GM19043 (cell line): ENCODE data around the gene RASSF8.
"Not testable (repeated sequence)": the region's sequence is repeated elsewhere in the genome, so short reads cannot be mapped to it uniquely, and the experiment has no call there.

ENCODE experiments used
- ATAC-seq: cut with Tn5 transposase; IDR thresholded peaks from one replicate; pipeline ENCODE4 v1.9.1; 2021; ENCODE audit warnings: low read depth; ENCODE audit not compliant: unreplicated experiment

Gene RASSF8

DNA sequence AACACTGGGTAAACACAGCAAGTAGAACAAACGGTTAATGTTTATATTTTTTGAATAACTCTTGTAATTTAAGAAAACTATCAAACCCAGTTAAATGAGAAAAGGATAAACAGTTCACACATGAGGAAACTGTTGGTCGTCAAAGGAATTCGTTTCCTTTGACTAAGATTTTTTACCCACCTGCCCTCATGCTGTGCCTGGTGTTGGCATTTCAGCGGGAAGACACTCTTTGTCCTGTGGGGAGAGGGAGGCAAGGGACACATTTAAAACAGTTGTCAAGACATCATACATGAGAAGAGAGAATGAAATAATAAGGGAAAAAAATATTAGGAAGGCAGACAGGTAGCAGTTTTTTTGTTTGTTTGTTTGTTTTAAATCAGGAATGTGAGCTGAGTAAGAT lies 95.9 kb downstream of the RASSF8 start:
- ATAC-seq: no peak

DNA sequence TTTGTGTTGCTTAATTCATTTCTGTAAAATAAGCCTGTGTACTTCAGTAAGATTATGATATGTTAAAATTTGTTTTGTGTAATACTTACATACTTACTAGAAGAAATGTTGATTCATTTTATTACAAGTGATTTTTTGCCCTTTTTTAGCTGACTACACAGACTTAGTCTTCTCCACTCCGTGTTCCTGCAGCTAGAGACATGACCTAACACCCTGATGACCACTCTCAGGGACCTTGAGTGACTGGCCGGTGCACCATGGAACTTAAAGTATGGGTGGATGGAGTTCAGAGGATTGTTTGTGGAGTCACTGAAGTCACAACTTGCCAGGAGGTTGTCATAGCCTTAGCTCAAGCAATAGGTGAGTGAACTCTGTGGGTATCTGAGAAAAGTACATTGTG lies 96.6 kb downstream of the RASSF8 start:
- ATAC-seq: no peak

DNA sequence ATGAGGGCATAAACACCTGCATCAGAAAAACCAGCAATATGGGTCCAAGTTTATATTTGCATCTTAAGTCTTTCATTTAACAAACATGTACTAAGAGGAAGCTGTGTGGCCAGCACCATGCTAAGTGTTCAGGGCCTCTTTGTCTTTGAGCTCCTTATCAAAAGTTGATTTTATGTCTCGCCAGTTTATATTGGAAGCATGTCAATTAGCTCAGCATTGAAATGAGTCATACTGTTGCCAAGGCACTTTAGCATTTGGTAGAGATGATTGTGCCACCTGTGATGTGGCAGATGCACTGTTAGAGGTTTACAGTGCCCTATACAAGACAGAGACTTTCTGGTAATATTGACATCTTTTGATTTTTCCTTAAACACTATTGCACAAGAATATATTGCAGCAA lies 97.9 kb downstream of the RASSF8 start:
- no peak for ATAC-seq

DNA sequence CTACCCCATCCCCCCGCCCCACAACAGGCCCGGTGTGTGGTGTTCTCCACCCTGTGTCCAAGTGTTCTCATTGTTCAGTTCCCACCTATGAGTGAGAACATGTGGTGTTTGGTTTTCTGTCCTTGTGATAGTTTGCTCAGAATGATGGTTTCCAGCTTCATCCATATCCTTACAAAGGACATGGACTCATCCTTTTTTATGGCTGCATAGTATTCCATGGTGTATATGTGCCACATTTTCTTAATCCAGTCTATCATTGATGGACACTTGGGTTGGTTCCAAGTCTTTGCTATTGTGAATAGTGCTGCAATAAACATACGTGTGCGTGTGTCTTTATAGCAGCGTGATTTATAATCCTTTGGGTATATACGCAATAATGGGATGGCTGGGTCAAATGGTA lies 98.8 kb downstream of the RASSF8 start:
- not testable (repeated sequence) for ATAC-seq

DNA sequence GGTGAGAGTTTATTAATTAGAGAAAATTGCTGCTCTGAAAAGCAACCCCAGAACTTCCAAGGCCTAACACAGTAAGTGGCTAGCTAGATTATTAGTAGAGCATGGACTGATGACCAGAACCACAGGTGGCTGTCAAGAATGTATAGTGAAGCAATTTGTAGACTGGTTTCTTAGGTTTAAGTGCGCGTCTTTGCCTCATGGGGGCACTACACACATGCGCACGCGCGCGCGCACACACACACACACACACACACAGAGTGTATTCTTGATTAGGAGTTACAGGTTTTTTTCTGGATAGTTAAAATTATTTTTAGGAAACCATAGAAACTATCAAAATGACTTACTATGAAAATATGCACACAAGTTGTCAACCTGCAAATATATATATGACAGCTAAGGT lies 99.8 kb downstream of the RASSF8 start:
- ATAC-seq: no peak

DNA sequence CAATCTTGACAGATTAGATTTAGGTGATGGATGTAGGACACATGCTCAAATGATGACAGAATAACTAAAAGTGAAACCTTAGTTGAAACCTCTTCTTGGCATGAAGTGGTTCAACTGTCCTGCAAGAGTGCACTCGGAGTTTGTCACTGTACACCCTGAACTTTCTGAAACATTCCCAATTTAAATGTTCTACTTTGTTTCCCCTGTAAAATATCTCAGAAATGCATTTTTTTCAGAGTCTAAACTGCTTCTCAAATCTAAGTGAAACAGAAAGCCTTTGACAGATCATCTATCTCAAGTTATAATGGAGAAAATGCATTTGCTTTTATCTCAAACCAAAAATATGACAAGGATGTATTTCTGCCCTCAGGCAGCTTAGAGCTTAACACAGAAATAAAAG lies 100.3 kb downstream of the RASSF8 start:
- ATAC-seq: no peak

DNA sequence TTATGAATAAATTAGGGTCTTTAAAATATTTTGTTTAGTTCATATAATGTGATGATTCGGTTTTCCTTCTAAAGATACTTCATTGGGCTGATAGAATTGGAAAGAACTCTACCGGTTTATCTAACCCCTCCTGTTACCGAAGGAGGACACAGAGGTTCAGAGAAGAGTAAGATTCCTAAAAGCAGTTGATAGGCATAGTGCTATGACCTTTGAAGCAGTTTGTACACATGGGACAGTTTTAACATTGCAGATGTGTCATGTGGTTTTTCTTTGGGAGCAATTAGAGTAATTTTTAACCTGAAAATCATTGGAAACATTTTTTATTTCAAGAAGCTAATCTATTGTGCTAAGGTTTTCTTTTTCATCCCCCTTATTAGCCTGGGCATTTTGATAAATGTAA lies 103.5 kb downstream of the RASSF8 start:
- no peak for ATAC-seq

DNA sequence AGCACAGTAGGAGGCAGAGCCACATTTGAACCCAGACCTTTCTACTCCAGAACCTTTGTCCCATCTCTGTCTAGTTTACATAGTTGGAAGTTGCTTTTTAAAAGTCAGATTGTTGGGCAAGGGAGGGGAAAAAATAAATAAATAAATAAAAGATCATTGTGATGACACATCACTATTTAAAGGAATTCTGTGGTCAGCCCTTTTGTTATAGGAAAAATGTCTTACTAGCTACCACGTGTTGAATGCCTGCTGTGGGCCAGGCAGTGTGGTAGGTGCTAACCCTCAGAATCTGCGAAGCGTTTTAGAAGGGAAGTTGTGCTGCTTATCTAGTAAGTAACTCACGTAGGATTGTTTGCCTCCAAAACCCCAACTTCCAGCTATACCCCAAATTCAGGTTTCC lies 104.1 kb downstream of the RASSF8 start:
- ATAC-seq: no peak

DNA sequence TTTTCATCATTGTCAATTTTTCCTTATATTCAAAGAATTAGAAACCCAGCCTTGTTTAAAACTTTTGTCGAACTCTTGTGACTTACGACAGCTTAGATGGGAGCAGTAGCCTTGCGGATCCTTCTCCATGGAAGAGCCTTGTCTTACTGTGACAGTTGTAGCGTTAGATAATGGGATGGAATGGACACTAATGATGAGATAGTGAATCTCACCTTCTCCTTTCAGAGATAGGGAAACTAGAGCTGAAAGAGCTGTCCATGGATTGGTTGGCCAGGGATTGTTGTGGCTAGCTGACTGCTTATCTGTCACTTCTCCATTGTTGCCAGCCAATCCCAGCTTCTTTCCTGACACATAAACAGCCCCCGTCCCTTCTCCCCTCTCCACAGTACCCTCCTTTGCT lies 107.0 kb downstream of the RASSF8 start:
- no peak for ATAC-seq

DNA sequence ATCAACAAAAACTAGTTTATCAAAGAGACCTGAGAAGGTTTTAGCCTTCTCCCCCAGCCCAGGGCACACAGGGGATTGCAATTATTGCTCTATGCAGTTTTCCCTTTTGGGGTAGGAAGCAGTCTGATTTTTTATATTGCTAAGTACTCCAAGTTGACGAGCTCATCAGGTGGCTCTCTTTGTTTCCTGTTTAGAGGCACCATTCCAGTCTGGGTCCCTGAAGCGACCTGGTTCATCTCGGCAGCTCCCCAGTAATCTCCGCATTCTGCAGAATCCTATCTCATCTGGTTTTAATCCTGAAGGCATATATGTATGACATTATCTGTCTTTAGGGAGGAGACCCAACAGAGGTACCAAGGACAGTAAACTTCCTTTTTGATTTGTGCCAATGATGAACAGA lies 110.0 kb downstream of the RASSF8 start:
- no peak for ATAC-seq

DNA sequence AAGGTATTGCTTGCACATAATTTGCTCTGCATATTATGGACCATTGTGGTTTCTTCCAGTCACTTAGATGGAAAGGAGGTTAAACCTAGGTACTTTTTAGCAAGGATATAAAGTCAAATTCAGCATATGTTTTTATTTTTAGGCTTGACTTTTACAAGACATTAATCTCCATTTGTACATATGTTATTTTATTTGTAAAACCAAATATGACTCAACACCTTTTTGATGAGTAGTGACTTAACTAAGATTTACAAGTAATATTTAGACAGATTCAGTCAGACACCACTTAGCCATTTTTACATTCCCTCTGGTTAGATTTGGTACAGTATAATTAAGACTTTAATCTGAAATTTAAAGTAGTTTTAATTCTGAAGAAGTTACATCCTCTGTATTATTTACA lies 111.3 kb downstream of the RASSF8 start:
- ATAC-seq: no peak

DNA sequence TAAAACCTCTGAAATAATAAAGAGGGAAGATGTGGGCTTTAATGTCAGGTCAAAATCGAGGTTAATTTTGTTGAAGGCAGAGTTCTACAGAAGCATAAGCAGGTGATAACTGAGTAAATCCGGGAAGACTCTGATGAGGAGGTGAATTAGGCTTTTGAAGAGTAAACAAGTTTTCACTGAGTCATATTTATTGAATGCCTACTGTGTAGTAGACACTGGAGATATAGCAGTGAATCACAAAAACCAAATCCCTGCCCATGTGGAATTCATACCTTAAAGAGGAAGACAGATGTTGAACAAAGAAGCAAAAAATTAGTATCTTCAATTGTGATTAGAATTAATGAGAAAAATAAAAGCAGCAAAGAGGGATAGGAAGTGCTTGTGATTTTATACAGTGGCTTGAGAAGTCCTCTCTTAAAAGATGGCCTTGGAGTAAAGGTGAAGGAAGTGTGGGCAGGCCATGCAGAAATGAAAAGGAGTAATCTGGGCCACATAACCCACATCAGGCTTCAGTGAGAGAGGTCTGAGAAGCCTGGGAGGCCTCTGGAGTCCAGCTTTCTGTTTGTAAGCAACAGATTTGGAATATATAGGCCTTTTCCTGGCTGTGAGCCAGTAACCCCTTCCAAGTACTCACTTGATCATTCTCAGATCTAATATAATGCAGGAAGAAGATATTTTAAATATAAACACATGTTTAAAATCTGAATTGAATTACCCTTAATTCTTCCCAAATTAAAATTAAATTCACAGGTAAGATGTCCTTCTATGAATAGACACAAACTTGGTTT lies 119.6 kb downstream of the RASSF8 start:
- no peak for ATAC-seq

DNA sequence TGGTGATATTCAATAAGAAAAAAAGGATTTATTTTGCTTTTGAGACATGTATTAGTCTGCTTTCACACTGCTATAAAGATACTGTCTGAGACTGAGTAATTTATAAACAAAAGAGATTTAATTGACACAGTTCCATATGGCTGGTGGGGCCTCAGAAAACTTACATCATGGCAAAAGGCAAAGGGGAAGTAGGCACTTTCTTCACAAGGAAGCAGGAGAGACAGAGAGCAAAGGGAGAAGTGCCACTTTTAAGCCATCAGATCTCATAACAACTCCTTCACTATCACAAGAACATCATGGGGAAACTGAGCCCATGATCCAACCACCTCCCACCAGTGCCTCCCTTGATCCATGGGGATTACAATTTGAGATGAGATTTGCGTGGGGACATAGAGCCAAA lies 122.4 kb downstream of the RASSF8 start:
- no peak for ATAC-seq

DNA sequence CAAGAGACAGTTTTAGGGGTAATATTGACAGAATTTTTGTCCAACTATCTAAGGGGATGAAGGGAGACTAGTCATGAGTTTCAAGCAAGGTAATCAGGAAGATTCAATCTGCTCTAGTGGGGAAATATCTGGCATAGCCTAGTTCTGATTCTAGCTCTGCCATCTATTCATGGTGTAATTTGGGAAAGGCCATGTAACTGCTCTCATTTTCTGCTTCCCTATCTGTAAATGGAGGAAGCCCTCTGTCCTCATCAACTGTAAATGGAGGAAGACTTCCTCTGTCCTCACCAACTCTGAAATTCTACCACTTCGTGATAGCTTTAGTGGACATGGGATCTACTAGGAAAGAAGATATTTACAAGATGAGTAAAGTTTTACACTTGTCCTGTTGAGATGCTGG lies 128.5 kb downstream of the RASSF8 start:
- no peak for ATAC-seq

DNA sequence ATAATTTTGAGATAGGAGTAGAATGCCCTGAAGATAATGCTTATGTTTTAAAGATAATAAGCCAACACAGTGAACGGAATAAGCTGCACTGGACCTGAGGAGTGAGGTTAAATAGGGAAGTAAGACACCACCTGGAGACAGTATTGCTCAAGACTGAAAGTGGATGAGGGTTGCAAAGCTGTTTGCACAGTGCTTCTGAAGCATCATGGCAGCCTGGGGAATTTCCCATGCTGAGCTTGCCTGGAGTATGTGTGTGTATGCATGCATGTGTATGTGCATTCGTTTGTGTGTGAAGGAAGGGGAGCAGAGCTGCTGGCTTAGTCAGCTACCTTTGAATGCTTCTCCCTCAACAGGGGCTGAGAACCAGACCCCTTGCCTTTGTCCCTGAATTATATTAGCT lies 130.5 kb downstream of the RASSF8 start:
- peak; percentile 97 for ATAC-seq

DNA sequence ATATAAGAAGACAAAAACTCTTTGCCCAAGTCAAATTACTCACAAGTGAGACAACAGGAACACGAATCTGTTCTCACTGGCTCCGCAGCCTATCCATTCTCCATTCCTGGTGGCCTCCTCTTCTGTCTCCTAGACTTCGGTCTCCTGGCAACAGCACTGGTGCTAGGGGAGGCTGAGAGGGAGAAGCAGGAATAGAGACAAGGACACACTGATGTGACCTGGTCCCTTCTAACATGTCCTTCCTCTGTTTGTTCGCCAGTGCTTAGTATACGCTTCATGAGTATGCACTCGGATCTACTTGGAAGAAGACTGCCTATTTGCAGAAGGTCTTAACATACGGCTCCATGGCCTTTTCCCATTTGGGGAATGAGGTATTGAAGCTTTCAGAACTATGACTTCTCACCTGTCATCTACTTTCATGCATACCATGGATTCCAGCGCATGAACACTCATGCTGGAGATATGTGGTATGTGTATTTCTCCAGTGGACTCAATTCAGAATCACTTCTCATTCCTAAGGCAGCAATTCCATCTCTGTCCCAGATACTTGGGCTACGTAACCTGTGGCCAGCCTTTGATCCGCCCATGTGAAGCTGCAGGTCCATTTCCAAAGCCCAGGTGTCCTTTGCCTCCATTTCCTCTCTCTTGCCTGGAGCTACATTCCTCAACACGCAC lies 132.5 kb downstream of the RASSF8 start:
- no peak for ATAC-seq

DNA sequence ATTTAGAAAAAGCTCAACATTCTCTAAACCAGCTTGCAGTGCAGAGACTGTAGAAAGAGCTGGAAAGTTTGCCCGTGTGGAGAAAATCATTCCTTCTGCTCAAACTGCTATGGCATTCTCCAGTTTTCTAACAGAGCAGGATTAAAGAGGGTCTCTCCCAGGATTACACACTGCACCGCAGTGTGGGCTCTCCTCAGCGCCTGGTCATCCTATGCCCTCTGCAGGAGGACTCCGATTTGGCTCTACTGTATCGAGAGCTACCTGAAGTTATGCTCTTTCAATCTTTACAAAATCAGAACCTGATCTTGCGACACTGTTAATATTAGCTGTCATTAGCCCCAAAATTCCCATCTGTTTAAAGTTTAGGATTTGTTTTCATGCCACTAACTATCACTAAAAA lies 133.3 kb downstream of the RASSF8 start:
- no peak for ATAC-seq

DNA sequence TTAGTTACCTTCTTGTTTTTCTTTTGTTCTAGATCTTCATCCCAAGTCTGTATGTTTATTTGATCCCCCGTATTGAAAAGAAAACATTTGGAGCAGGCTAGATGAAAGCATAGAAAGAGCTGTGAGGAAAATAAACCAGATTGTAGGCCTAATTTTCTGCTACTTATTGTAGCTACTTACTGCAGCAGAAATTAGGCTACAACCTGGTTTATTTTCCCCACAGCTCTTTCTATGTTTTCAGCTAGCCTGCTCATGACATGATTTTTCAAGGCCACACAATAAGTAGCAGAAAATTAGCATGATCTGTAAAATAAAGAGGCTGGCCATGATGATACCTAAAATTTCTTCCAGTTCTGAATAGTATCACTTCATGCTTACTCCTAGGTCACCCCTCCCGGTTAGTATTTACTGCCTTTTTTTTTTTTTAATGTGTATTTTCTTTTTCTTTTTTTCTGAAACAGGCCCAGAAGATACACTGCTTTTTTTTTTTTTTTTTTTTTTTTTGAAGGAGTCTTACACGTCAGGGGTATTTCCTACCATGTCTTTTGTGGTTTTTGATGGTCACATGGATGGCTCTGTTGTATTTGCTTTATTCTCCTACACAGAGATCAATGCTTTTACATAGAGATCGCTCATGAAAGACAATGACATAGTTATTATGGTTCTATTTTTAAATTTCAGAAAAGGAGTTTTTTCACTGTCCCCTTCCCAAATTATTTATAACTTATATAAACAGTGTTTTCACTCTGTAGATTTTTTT lies 134.0 kb downstream of the RASSF8 start:
- ATAC-seq: no peak

DNA sequence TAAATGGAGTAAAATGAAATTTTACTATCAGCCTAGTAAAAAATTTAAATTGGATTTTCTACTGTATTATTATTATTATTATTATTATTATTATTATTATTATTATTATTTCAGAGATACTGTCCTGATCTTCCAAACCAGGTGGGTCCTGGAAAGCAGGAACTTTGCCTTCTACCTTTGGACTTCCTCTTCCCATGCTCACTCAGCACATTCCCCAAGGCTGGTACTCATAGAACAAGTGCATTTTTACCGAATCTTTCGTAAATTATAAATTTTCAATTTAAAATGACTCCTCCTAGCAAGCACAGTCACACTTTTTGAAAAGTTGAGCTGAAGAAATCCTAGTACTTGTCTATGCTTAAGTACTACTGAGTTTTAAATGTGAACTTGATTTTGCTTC lies 136.7 kb downstream of the RASSF8 start:
- no peak for ATAC-seq

DNA sequence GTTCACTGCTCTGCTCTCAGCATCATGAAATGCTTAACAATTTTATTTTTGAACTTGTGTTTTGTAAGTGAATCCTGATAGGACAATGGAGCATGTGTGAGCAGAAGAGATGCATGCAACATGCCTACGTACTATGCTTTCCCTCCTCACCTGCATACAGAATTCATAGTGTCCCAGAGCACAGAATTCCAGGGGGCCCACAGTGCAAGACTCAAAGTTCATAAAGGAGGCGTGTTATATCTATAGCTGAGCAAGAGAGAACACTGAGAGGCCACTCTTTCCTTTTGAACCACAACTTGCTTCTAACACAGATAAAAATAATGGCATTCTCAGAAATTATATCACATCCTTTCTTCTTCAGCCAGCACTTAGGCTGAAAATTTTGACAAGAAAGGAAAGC lies 137.6 kb downstream of the RASSF8 start:
- ATAC-seq: no peak

DNA sequence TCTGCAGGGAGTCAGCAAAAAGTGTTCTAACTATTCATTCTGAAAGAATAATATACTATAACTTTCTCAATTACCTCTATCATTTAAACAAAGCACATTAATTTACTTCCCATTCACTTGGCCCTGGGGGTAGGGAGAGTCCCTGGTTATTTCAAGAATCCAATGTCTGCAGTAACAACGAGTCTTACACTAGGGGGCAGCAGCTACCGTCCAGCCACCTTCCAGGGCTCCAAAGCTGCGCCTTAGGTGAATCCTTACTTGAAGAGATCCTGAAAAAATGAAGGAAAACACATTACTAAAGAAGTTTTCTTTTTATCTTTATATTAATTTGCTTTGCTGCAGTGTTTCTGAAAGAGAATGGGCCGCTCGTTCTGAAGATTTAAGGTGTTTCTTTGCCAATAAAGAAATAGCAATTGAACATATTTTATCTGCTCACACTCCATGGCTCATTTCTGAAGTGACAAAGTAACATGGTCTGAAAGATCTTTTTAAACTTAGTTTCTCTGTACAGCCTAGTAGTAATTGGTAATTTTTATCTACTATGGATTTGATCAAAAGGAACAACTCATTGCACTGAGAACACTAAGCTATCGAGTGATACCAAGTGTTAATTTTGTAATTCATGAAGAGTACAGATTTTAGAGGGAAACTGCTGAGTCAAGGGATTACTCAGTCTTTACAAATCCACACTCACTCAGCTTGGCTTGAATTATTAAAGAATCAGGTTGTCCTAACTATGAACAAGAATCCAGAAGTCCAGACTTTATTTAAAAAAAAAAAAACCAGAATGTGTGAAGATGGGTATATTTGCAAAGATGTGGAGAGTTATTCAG lies 138.8 kb downstream of the RASSF8 start:
- no peak for ATAC-seq
